Embryonic facial prominence (tissue), 1 donor: Measurements from ENCODE around the gene FAM177A1.
"Not testable (repeated sequence)": the region's sequence is repeated elsewhere in the genome, so short reads cannot be mapped to it uniquely, and the experiment has no call there.

Experiments used
- DNase-seq: peaks from one replicate; pipeline ENCODE4 v3.0.0-alpha.2; 2016; ENCODE audit errors: extremely low spot score

Gene FAM177A1, protein sequence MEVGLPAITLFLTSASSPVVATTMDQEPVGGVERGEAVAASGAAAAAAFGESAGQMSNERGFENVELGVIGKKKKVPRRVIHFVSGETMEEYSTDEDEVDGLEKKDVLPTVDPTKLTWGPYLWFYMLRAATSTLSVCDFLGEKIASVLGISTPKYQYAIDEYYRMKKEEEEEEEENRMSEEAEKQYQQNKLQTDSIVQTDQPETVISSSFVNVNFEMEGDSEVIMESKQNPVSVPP

DNA sequence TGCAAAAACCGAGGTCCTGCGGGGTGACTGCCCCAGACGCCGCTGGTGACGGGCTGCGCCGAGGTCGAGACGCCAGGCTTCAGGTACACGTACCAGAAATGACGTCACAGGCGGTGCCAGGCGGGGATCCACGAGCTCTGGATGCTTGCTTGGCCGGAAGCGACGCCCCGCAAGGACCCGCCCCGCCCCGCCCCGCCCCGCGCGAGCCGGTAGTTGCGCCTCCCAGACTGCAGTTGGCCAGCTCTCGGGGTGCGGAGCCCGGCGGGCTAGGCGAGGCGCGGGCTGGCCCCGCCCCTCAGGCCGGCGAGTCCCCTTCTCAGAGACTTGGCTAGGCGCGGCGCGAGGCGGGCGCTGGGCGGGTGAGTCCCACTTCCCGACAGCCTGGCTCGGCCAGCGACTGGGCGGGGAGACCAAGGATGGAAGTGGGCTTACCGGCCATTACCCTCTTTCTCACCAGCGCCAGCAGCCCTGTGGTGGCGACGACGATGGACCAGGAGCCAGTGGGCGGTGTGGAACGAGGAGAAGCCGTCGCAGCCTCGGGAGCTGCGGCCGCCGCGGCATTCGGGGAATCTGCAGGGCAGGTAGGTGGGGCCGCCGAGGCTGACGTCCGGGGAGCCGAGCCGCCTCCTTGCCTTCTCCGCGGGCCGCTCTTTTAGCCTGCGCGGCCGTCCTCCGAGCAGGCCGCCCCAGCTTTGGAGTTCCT lies at the start of gene FAM177A1:
FAM177A1 (plus strand) TSS at position 225 of the 703 bp plus-strand sequence; CDS start at position 417, 192 bp downstream.
- DNase-seq = peak; percentile 92

DNA sequence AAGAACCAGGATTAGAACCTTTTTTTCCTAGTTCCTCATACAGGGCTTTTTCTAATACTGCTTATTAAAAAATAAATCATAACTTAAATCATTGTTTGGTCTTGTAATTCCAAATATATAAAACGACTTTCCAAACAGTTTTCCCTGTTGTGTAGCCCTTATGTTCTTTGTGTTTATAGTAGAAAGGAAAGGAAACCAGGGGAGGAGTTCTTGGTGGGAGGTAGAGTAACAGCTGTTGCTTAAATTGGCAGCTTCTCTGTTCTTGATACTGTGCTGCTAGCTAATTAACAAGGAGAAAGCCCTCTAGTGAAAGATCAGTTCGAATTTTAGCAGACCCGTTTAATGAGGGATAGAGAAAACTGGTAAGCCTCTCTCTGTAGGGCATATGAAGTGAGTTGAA lies 48.3 kb upstream of the FAM177A1 start:
- DNase-seq = no peak

DNA sequence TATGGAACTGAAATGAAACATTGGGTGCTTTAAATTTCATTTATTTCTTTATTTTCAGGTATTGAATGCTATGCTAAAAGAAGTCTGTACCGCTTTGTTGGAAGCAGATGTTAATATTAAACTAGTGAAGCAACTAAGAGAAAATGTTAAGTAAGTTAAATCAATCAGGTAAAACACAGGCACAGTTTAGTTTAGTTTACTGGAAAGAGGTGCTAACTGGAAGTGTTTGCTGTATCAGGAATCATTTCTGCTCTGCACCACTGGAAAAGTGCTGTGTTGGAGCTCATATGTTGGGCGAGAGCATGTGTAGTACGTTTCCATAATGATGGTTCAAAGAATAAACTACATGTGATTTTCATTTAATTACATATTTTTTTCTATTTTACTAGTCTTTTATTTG lies 46.6 kb upstream of the FAM177A1 start:
- no peak for DNase-seq

DNA sequence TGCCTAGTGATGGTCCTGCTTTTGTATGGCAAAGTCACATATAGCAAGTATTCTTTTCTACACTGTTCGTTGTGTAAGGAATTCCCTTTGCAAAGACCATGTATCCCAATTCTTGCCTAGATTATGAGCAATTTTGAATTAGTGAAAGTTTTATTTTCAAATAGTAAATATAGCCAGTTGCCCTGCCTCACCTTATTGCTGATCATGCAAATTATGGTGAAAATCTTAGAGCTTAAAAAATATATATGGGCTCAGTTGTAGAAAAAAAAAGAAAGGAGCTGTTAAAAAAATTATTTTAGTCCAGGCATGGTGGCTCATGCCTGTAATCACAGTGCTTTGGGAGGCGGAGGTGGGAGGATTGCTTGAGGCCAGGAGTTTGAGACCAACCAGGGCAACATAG lies 44.5 kb upstream of the FAM177A1 start:
- no peak for DNase-seq

DNA sequence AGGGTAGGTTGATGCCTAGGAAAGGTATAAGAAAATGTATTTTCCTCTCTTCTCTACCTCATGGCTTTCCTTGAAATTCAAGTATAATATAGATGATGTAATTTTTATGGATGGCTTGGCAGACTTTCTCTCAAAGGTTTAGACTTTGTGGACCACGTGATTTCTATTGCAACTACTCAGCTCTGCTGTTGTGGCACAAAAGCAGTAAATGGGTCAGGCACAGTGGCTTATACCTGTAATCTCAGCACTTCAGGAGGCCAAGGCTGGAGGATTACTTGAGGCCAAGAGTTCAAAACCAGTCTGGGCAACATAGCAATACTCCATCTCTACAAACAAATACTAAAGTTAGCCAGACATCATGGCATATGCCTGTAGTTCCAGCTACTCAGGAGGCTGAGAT lies 41.2 kb upstream of the FAM177A1 start:
- DNase-seq = no peak

DNA sequence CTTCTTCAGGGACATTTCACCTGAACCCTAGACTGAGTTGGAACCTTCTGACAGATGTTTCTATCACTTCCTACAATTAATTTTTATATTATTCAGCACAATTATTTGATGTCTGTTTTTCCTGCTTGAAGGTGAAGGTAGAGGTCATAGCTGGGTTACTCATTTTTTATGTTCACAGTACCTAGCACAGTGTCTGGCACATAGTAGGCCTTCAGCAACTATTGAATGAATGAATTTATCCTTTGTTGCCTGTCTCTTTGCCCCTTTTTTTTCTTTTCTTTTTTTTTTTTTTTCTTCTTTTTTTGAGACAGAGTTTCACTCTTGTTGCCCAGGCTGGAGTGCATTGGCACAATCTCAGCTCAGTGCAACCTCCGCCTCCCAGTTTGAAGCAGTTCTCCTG lies 29.5 kb upstream of the FAM177A1 start:
- no peak for DNase-seq

DNA sequence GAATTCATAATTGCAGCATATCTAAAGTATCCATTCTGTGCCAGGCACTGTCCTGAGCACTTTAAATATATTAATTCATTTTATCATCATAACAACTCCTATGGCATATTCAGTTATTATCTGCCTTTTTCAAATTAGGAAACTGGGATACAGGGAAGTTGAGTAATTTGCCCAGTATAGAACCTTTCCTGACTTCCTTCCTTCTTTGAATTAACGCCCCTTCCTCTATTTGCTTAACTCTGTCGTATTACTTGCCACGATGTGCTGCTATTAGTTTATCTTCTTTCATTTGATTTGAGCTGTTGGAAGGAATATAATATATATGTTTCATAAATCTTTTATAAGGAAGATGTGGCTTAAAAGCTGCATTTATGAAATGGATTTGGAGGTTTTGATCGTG lies 25.4 kb upstream of the FAM177A1 start:
- no peak for DNase-seq

DNA sequence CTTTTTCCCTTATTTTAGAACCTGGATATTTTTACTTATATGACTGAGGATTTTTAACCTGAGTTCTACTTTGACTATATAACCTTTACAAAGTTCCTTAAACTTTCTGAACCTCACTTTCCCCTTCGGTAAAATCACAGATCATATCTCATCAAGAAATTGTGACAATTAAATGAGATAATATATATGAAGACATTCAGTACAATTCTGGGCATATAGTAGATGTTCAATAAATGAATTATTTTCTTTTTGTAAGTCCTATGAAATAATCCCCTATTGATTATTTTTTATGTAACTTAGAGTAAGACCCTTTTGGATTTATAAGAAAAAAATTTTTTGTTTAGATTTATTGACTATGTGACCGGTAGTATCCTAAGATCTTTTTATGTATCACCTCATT lies 17.6 kb upstream of the FAM177A1 start:
- DNase-seq = no peak

DNA sequence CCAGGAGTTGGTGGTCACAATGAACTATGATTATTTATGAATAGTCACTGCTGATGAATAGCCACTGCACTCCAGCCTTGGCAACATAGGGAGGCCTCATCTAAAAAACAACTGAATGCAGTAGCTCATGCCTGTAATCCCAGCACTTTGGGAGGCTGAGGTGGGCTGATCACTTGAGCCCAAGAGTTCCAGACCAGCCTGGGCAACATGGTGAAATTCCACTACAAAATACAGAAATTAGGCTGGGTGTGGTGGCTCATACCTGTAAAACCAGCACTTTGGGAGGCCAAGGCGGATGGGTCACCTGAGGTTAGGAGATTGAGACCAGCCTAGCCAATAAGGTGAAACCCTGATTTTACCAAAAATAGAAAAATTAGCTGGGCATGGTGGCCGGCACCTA lies 13.5 kb upstream of the FAM177A1 start:
- DNase-seq = no peak

DNA sequence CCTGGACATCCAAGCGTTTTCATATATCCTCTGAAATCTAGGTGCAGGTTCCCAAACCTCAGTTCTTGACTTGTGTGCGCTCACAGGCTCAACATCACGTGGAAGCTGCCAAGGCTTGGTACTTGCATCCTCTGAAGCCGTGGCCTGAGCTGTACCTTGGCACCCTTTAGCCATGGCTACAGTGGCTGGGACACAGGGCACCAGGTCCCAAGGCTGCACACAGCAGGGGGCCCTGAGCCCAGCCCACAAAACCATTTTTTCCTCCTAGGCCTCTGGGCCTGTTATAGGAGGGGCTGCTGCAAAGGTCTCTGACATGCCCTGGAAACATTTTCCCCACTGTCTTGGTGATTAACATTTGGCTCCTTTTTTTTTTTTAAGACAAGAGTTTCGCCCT lies 11.6 kb upstream of the FAM177A1 start:
- no peak for DNase-seq

DNA sequence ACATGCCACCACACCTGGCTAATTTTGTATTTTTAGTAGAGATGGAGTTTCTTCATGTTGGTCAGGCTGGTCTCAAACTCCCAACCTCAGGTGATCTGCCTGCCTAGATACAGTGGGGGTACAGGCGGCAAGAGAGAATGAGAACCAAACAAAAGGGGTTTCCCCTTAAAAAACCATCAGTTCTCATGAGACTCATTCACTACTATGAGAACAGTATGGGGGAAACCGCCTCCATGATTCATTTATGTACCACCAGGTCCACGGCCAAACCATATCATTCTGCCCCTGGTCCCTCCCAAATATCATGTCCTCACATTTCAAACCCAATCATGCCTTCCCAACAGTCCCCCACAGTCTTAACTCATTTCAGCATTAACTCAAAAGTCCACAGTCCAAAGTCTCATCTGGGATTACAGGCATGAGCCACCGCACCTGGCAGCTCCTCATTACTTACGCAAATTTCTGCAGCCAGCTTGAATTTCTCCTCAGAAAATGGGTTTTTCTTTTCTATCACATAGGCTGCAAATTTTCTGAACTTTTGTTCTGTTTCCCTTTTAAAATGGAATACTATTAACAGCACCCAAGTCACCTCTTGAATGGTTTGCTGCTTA lies 11.0 kb upstream of the FAM177A1 start:
- DNase-seq = not testable (repeated sequence)

DNA sequence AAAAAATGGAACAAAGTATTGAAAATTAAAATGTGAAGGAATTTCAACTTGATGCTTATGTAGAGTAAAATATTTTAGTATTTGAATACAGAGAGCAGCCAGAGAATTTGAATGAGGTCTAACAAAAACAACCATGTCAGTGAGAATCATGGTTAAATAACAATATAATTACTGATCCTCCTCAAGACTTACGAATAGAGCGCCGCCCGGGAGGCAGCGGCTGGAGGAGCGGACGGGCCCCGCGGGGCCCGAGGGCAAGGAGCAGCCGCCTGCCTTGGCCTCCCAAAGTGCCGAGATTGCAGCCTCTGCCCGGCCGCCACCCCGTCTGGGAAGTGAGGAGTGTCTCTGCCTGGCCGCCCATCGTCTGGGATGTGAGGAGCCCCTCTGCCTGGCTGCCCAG lies 7.8 kb upstream of the FAM177A1 start:
- DNase-seq = not testable (repeated sequence)

DNA sequence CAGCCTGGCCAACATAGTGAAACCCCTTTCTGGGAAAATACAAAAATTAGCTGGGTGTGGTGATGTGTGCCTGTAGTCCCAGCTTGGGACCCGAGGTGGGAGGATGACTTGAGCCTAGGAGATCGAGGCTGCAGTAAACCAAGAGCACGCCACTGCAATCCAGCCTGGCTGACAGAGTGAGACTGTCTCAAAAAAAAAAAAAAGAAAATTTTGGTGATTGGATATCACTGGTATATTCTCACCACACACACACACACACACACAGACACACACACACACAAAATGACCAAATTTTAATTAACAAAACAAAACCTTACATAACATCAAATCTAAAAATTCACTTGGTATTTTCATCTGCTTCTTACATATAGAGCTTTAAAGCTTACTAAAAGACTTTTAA lies 3.4 kb upstream of the FAM177A1 start:
- no peak for DNase-seq

DNA sequence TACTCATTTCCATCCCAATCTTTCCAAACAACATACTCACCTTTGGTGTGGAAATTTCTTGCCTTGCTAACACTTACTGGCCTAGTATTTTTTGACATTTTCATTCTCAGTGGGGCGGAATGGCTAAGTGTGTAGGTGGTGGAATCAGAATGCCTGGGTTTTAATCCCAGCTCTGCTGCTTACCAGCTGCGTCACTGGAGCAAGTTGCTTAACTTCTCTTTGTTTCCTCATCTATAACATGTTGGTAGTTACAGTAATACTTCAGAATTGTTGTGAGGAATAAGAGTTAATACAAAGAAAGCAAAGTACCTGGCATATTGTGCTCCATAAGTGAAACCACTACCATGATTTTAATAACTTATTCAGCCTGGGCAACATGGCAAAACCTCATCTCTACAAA lies 3.0 kb upstream of the FAM177A1 start:
- no peak for DNase-seq

DNA sequence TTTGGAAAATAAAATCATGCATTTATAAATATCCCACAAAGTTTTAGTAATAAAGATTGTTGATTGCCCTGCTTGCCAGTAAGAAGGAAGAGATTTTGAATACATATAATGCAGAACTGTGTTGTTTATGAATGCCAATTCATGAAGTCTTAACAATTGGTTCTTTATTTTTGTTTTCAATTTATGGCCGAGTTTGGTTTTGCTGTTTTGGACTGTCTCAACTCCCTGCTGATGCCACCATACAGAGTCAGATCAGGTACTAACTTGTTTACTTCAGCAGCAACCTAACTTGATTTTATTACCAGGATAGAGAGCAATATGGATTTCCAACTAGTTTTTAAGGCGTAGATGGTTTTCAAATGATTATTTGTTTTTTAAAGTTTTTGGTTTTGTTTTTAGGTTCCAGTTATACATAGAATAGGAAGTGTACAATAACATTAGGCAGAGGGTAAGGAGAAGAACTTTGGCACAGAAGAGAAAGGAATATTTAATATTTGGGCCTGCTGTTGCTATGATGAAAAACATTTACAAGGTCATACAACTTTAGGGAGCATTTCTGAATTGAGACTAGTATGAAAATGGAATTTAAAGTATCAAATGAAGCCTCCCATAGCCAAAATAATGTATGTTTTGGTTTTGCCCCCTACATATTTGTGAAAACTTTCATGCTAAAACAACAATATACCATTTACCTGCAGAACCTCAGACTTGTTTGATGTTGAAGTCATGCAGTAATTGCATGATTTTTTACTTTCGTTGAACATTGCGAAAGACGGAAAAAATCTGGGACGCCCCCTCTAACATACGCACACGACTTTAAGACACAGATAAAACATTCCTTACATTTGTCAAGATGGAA lies 904 bp upstream of the FAM177A1 start:
- DNase-seq = no peak

DNA sequence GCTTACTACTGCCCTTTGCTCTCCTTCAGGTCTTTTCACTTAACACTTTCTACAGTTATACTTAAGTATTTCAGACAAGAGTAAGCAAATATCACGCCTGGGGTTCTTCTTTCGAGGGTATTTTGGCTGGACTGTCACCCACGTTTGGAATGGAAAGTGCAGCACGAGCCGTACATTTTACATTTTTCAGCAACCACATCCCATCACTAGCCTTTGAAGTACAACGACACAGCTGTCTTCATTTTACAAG lies 349 bp upstream of the FAM177A1 start:
- DNase-seq = peak; percentile 14

DNA sequence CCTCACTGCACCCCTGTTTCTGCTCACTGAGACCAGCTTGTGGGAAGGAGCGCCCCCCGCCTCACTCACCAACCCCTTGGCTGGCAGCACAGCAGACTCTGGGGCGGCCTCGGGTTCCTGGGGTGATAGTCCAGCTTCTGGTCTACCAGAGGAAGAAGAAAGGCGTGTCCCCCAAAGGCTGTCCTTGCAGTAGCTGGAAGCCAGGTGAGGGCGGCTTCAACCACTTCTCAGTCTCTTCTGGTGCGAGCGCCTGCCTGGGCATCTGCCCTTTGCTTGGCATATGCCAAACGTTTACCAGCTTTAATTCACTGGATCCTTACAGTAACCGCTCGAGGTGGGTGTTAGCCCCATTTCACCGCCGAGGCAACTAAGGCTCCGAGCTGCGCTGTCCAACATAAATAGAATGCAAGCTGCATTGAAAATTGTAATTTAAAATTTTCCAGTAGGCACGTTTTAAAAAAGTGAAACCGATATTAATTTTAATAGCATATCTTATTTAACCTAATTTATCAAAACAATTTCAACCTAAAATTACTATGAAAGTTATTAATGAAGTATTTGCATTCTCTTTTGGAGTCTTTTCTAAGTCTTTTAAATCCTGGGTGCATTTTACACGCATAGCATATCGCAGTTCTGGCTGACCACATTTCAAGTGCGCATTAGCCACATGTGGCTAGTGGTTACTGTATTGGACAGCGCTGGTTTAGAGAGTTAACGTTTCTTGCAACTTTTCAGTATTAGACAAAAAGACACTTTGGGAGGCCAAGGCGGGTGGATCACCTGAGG lies 872 bp downstream of the FAM177A1 start:
- DNase-seq = peak; percentile 14

DNA sequence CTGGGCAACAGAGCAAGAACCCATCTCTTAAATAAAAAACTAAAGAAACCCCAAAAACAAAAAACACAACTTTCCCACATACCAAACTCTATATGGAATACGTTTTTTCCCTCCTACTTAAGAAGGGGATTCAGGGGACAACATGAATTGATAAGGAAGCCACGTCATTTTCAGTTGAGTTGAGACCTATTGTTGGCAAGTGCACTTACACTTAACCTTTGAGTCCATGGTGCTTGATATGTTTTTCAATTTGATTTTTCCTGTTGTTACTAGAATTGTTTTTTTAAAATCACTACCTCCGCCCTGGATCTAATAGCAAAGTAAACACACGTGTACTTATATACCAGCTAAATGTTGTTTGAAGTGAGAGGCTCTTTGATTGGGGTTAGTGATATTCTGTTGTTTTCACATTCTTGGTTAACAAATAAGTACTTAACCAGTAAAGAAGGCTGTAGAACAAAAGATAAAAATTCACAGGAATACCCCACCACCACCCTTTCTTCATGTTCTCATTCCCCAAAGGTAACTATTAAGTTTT lies 2.0 kb downstream of the FAM177A1 start:
- DNase-seq = no peak

DNA sequence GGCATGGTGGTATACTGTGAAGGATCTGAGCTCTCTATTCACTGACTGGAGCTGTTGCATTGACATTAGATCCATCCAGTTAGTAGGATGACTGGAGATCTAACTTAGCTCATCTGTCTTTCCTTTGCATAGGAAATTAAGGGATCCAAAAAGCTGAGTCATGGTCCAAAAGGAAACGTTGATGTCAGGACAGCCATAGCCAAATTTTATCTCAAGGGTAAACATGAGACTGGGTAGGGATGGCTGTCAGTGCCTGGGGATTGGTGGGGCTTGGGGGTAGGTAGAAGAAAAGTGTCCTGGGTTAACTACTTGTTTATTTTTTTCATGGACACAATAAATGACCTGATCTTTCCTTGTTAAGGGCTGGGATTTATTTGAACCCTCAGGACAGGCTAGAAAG lies 4.6 kb downstream of the FAM177A1 start:
- no peak for DNase-seq

DNA sequence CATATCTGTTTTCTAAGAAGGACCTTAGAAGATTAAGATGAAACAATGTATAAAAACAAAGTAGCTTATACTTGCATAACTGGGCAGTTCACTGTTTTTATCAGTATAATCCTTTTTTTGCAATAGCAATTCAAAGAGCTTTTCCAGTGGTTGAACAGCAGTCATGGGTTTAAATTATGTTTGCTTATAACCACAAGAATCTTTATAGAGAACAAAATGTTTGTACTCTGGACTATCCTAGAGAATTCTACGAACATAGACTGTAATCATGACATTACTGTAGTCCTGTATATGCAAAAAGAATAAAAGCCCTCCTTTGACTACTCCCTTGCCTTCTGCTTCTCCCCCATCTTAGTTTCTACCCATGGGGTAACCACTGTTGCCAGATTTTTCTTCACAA lies 5.7 kb downstream of the FAM177A1 start:
- DNase-seq = no peak

DNA sequence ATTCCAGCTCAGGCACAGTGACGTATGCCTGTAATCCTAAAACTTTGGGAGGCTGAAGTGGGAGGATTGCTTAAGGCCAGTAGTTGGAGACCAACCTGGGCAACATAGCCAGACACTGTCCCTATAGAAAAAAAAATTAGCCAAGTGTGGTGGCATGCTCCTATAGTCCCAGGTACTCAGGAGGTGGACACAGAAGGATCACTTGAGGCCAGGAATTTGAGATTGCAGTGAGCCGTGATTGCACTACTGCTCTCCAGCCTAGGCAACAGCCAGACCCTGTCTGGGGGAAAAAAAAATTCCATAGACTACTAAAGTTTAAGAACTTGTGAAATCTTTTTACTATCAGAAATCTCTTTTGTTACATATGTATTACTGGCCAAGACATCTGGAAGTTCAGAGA lies 6.6 kb downstream of the FAM177A1 start:
- no peak for DNase-seq
